Thymus (tissue), 14 donors: ENCODE measurements around the gene DNLZ. TPM values are rescaled to one million over a fixed set of nuclear protein-coding genes. Genes with fewer than 3 reads are reported as not detected.
"Not testable (repeated sequence)": the region's sequence is repeated elsewhere in the genome, so short reads cannot be mapped to it uniquely, and the experiment has no call there.

Experiments
- DNase-seq, 9 donors: peaks; one replicate each; pipeline ENCODE4 v3.0.0-alpha.2; 2013; ENCODE audit warnings: low spot score in 9 of 9, low read depth in 6 of 9, missing footprints in 1 of 9
- H3K27ac ChIP-seq, 2 donors: one replicate each; pipeline ENCODE4 v1.5.1; 2013; ENCODE audit warnings: control low read depth in 1 of 2, low read depth in 1 of 2, low read length in 1 of 2, mild to moderate bottlenecking in 1 of 2, moderate library complexity in 1 of 2
- H3K27me3 ChIP-seq, 2 donors: one replicate each; pipeline ENCODE4 v1.5.1; 2013; ENCODE audit warnings: low read length in 1 of 2; ENCODE audit not compliant: control insufficient read depth in 2 of 2, insufficient read depth in 1 of 2
- H3K36me3 ChIP-seq, 2 donors: one replicate each; pipeline ENCODE4 v1.5.1; 2013; ENCODE audit warnings: low read length in 1 of 2, mild to moderate bottlenecking in 1 of 2, moderate library complexity in 1 of 2; ENCODE audit not compliant: control insufficient read depth in 2 of 2, insufficient read depth in 2 of 2
- H3K4me1 ChIP-seq, 2 donors: one replicate each; pipeline ENCODE4 v1.5.1; 2013; ENCODE audit warnings: low read length in 2 of 2; ENCODE audit not compliant: control insufficient read depth in 2 of 2, insufficient read depth in 2 of 2
- H3K4me3 ChIP-seq, 2 donors: one replicate each; pipeline ENCODE4 v1.5.1; 2013; ENCODE audit warnings: low read length in 2 of 2, control low read depth in 1 of 2, mild to moderate bottlenecking in 1 of 2
- H3K9me3 ChIP-seq, 2 donors: one replicate each; pipeline ENCODE4 v1.5.1; 2013; ENCODE audit warnings: low read length in 1 of 2, mild to moderate bottlenecking in 1 of 2; ENCODE audit not compliant: control insufficient read depth in 2 of 2, insufficient read depth in 1 of 2
- WGBS: extraction: QIAGEN DNeasy Blood & Tissue Kit; methylation state at CpG from one replicate; pipeline ENCODE4 v1.1.7; 2013; 5-methylcytosine and 5-hydroxymethylcytosine counted together
- long read RNA-seq, 10 donors: transcript quantifications; one replicate each; lab custom pipeline, GENCODE V29; 2026
- polyA plus RNA-seq: library from polyadenylated mRNA; stranded (reverse); fragments of 200-250 nt; gene quantifications from one replicate; pipeline ENCODE4 v1.2.3, GENCODE V29; 2013
- total RNA-seq: library from RNA; stranded (reverse); fragments of 120-200 nt; gene quantifications from one replicate; pipeline ENCODE4 v1.2.4, GENCODE V29; 2013
- donor health status: healthy.

Gene DNLZ
- total RNA-seq (41.9 TPM), polyA plus RNA-seq (15.7 TPM)
- long read RNA-seq, donor 1, partial matches to known transcripts = 0 of 2 reads
- long read RNA-seq, donor 1, other reads (novel, unspliced or antisense) = 0 of 2 reads
- long read RNA-seq, donor 2 = 0 reads
- long read RNA-seq, donor 3, transcript DNLZ-201 (3 exons, 724 nt) = major isoform, 79 of 86 reads
- long read RNA-seq, donor 3, partial matches to known transcripts = 7 of 86 reads
- long read RNA-seq, donor 3, other reads (novel, unspliced or antisense) = 0 of 86 reads
- long read RNA-seq, donor 4, transcript DNLZ-201 (3 exons, 724 nt) = major isoform, 13 of 13 reads
- long read RNA-seq, donor 4, partial matches to known transcripts = 0 of 13 reads
- long read RNA-seq, donor 4, other reads (novel, unspliced or antisense) = 0 of 13 reads
- long read RNA-seq, donor 5, transcript DNLZ-201 (3 exons, 724 nt) = major isoform, 24 of 24 reads
- long read RNA-seq, donor 5, partial matches to known transcripts = 0 of 24 reads
- long read RNA-seq, donor 5, other reads (novel, unspliced or antisense) = 0 of 24 reads
- long read RNA-seq, donor 6, transcript DNLZ-201 (3 exons, 724 nt) = major isoform, 16 of 16 reads
- long read RNA-seq, donor 6, partial matches to known transcripts = 0 of 16 reads
- long read RNA-seq, donor 6, other reads (novel, unspliced or antisense) = 0 of 16 reads
- long read RNA-seq, donor 7, transcript DNLZ-201 (3 exons, 724 nt) = major isoform, 11 of 11 reads
- long read RNA-seq, donor 7, partial matches to known transcripts = 0 of 11 reads
- long read RNA-seq, donor 7, other reads (novel, unspliced or antisense) = 0 of 11 reads
- long read RNA-seq, donor 8, transcript DNLZ-201 (3 exons, 724 nt) = major isoform, 8 of 8 reads
- long read RNA-seq, donor 8, partial matches to known transcripts = 0 of 8 reads
- long read RNA-seq, donor 8, other reads (novel, unspliced or antisense) = 0 of 8 reads
- long read RNA-seq, donor 9, transcript DNLZ-201 (3 exons, 724 nt) = major isoform, 10 of 10 reads
- long read RNA-seq, donor 9, partial matches to known transcripts = 0 of 10 reads
- long read RNA-seq, donor 9, other reads (novel, unspliced or antisense) = 0 of 10 reads
- long read RNA-seq, donor 10, transcript DNLZ-201 (3 exons, 724 nt) = major isoform, 21 of 21 reads
- long read RNA-seq, donor 10, partial matches to known transcripts = 0 of 21 reads
- long read RNA-seq, donor 10, other reads (novel, unspliced or antisense) = 0 of 21 reads

DNA sequence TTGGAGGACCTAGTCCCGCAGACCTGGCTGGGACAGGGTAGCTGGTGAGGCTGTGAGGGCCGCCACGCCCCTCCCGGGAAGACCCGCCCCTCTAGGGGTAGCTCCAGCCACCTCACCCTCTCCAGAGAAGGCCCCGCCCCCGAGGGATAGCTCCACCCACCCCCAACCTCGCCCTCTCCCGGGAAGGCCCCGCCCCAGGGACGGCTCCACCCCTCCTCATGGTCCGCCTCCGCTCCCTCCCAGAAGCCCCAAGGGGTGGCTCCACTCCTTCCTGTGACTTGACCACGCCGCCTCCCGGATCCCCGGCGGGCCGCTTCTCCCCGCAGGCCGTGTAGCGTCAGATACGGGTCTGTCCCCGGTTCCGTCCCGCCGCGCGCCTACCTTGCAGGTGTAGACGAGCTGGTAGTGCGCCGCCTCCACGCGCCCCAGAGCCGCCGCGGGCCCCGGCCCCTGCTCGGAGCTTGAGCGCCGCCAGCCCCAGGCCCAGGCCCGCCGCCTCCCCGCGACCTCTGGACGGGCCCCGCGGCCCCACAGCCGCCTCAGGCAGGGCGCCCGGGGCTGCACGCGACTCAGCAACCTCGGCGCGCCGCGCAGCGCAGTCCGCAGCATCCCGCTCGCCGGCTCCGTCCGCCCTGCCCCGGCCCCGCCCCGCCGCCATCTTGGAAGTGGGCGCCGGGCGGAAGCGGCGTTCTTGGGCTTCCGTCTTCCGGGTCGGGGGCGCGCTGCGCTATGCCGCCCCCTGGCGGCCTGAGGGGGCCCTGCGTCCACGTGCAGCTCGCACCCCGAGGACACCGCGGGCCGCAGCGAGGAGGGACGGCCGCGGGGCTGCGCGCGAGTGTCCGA lies at the start of gene DNLZ:
DNLZ (minus strand) TSS at position 639 of the 843 bp plus-strand sequence; CDS start at position 609, 30 bp downstream.
- Histone ChIP-seq H3K4me1 (peaks cover 6 to 10% of the 10 kb centered on the region in 2 donors), H3K27ac (peak within 1 kb of the TSS; percentile 83 to 96), H3K36me3 (peaks cover 0 to 36% of the 10 kb centered on the region in 2 donors), H3K27me3 (peaks cover 2 to 11% of the 10 kb centered on the region in 2 donors), H3K4me3 (peak within 1 kb of the TSS; percentile 74 to 99), H3K9me3 (peaks cover 0 to 12% of the 10 kb centered on the region in 2 donors)
- 1% methylated on average over 97 of the region's 97 CpGs for WGBS
- peak; percentile 69 to 95 (median 89) for DNase-seq

- 98% methylated on average over 9 of the region's 9 CpGs for WGBS
- peaks cover 12 to 21% of the 10 kb centered on the region in 2 donors for H3K4me1 ChIP-seq
- peaks cover 46 to 48% of the 10 kb centered on the region in 2 donors for H3K36me3 ChIP-seq
- no peaks in the 10 kb centered on the region for H3K9me3 ChIP-seq
- no peak overlapping the region for H3K4me3 ChIP-seq
- H3K27me3 ChIP-seq = no peaks in the 10 kb centered on the region
- DNase-seq = no peak
- no peak overlapping the region for H3K27ac ChIP-seq
Measured at GRCh38 chr9:136412962-136413361, 49.4 kb upstream of the DNLZ start.

DNA sequence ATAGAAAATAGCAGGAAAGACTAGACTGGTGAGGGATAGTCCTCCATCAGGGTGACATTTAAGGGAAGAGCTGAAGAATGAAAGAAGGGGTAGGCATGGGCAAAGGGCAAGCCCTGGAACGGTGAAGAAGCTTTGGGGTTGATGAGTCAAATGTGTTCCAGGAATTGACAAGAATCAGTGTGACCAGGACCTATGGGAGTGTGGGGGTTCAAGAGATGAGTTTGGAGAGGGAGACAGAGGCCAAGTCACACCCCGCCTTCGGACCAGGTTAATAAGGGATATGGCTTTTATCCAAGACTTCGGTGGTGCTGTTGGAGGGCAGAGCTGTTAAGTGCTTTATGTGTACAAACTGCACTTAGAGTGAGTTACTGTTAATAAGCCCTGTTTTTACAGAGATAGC lies 47.8 kb upstream of the DNLZ start:
- H3K27me3 ChIP-seq = no peaks in the 10 kb centered on the region
- peaks cover 12 to 21% of the 10 kb centered on the region in 2 donors for H3K4me1 ChIP-seq
- 77% methylated on average over 4 of the region's 4 CpGs for WGBS
- no peak overlapping the region for H3K27ac ChIP-seq
- H3K4me3 ChIP-seq = peak overlapping the region; percentile 79 to 97
- peaks cover 45 to 48% of the 10 kb centered on the region in 2 donors for H3K36me3 ChIP-seq
- no peaks in the 10 kb centered on the region for H3K9me3 ChIP-seq
- no peak for DNase-seq

GRCh38 chr9:136410500-136411287 lies 47.1 kb upstream of the DNLZ start, which contains the start of the genes ENTR1 and PMPCA:
Gene ENTR1, minus strand, starts transcription at chr9:136410614. Its CDS starts 217 bp downstream, at chr9:136410397.
Gene PMPCA, plus strand, starts transcription at chr9:136410658. Its CDS starts 11 bp downstream, at chr9:136410669.
- Histone ChIP-seq H3K36me3 (peaks cover 44 to 46% of the 10 kb centered on the region in 2 donors), H3K27me3 (no peaks in the 10 kb centered on the region), H3K27ac (peak within 1 kb of the TSS; percentile 66 to 70), H3K4me3 (peak within 1 kb of the TSS; percentile 79 to 97), H3K9me3 (no peaks in the 10 kb centered on the region), H3K4me1 (peaks cover 12 to 21% of the 10 kb centered on the region in 2 donors)
- peak; percentile 67 to 95 (median 91) for DNase-seq
- WGBS = under 1% methylated on average over 83 of the region's 83 CpGs

DNA sequence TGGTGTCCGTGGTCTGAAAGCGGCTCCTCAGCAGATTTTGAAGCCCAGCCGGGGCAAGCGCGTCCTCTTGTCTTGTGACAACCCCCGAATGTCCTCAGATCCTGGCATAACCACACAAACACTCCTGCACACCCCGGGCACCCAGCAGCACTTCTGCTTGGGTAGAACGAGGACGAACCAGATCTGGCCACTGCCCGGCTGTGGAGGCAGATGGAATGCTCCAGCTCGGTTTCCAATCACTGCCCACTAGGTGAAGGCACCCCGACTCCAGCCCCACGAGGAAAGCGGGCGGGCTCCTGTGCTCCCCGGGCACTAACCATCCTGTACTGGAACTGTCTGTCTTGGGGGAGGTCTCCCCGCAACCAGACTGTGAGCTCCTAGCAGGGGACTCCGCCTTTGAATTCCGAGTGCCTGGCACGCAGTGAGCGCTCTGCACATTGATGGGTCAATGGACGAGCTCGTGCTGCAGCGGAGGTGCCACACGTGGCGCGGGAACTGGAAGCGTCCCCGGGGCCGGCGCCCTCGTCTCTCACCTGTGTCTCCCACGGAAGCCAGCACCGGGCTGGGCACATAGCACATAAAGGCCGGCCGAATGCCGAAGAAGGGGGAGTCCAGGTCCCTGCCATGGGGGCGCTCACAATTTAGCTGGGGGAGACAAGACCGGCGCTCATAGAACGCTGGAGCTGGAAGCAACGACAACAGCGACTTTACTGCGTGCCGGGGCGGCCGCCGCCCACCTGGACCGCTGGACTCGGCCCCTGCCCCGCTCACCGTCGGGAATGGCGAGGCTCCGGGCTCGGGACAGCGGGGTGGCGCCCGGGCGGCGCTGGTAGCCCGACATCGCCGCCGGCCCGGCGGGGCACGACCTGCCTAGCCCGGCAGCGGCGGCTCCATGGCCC lies 46.3 kb upstream of the DNLZ start:
- Histone ChIP-seq H3K27me3 (no peaks in the 10 kb centered on the region), H3K9me3 (no peaks in the 10 kb centered on the region), H3K4me3 (peak overlapping the region; percentile 69 to 79), H3K27ac (peak overlapping the region in 1 of 2 donors; percentile 70), H3K36me3 (peaks cover 48% of the 10 kb centered on the region in 2 donors), H3K4me1 (peaks cover 15 to 21% of the 10 kb centered on the region in 2 donors)
- peak in 2 of 9 donors; percentile 10 to 39 for DNase-seq
- 17% methylated on average over 71 of the region's 71 CpGs for WGBS

- H3K27ac ChIP-seq = no peak overlapping the region
- H3K4me3 ChIP-seq = no peak overlapping the region
- WGBS = 97% methylated on average over 7 of the region's 7 CpGs
- peaks cover 15 to 27% of the 10 kb centered on the region in 2 donors for H3K4me1 ChIP-seq
- peaks cover 41 to 43% of the 10 kb centered on the region in 2 donors for H3K36me3 ChIP-seq
- DNase-seq = no peak
- H3K27me3 ChIP-seq = no peaks in the 10 kb centered on the region
- no peaks in the 10 kb centered on the region for H3K9me3 ChIP-seq
Measured at GRCh38 chr9:136407911-136408310, 44.4 kb upstream of the DNLZ start.

- 98% methylated on average over 28 of the region's 28 CpGs for WGBS
- Histone ChIP-seq H3K36me3 (peaks cover 39 to 45% of the 10 kb centered on the region in 2 donors), H3K4me1 (peaks cover 15 to 27% of the 10 kb centered on the region in 2 donors)
- not testable (repeated sequence) for H3K27ac ChIP-seq, H3K27me3 ChIP-seq, H3K9me3 ChIP-seq, H3K4me3 ChIP-seq, DNase-seq
Measured at GRCh38 chr9:136407061-136407460, 43.5 kb upstream of the DNLZ start.
